Panc1 (cell line): Measurements from ENCODE around the gene TTC39B. TPM values are rescaled to one million over a fixed set of nuclear protein-coding genes. Genes with fewer than 3 reads are reported as not detected.

Experiments
- ATAC-seq: fragments of 200-7000 bp; cut with Tn5 transposase; 2 replicates; pipeline ENCODE4 v1.9.1; 2020; ENCODE audit warnings: mild to moderate bottlenecking, moderate library complexity
- BruUV-seq: library from RNA; stranded (reverse); fragments of 400-500 nt; replicated peaks from 2 replicates; lab custom pipeline; 2021; lab: Mats Ljungman, UMichigan
- CTCF ChIA-PET: fragments of 300-600 bp; sonication (Branson Sonifier 250); formaldehyde crosslinking; loops from one replicate; lab custom pipeline; 2022; ENCODE audit warnings: antibody characterized with exemption; lab: Charles Lee
- POLR2A ChIA-PET: fragments of 300-600 bp; sonication (Branson Sonifier 250); formaldehyde crosslinking; loops from one replicate; lab custom pipeline; 2022; ENCODE audit warnings: antibody characterized with exemption; lab: Charles Lee
- DNase-seq: peaks from one replicate; pipeline ENCODE4 v3.0.0-alpha.2; 2010; ENCODE audit warnings: low read depth, low spot score
- H3K27ac ChIP-seq: 2 replicates; pipeline ENCODE4 v1.5.1; 2011; ENCODE audit warnings: mild to moderate bottlenecking, low read length, inconsistent platforms
- H3K27me3 ChIP-seq: fragments of 200-500 bp; sonication (Bioruptor generic); 2 replicates; pipeline ENCODE4 v1.6.0; 2014; ENCODE audit warnings: low read length, inconsistent platforms; ENCODE audit not compliant: control insufficient read depth, insufficient read depth
- H3K36me3 ChIP-seq: fragments of 200-500 bp; sonication (Bioruptor generic); 2 replicates; pipeline ENCODE4 v1.5.1; 2014; ENCODE audit warnings: inconsistent platforms, mild to moderate bottlenecking, low read length, moderate library complexity; ENCODE audit not compliant: control insufficient read depth, insufficient read depth
- H3K4me1 ChIP-seq: 2 replicates; pipeline ENCODE4 v1.5.1; 2011; ENCODE audit warnings: inconsistent platforms, mild to moderate bottlenecking, low read length, moderate library complexity; ENCODE audit not compliant: control insufficient read depth, insufficient read depth
- H3K4me3 ChIP-seq, 2 experiments: 2 replicates each; pipeline ENCODE4 v1.5.1; 2011 to 2012; ENCODE audit warnings: low read depth in 2 of 2, low read length in 2 of 2, mild to moderate bottlenecking in 2 of 2, inconsistent platforms in 1 of 2, moderate library complexity in 1 of 2
- H3K9me3 ChIP-seq: fragments of 200-500 bp; sonication (Bioruptor generic); 2 replicates; pipeline ENCODE4 v1.5.1; 2014; ENCODE audit warnings: low read depth, mild to moderate bottlenecking, inconsistent platforms, low read length, moderate library complexity; ENCODE audit not compliant: control insufficient read depth, insufficient read depth
- CTCF ChIP-seq: fragments of 450-650 bp; IDR thresholded peaks from 2 replicates; pipeline ENCODE4 v1.5.1; 2017; ENCODE audit warnings: mild to moderate bottlenecking
- POLR2AphosphoS5 ChIP-seq: IDR thresholded peaks from 2 replicates; pipeline ENCODE4 v1.6.1; 2012; ENCODE audit warnings: mild to moderate bottlenecking, low read depth, low read length, moderate library complexity
- REST ChIP-seq, 2 experiments: IDR thresholded peaks; 2 replicates each; pipeline ENCODE4 v1.6.1; 2011 to 2012; ENCODE audit warnings: low read depth in 2 of 2, control low read depth in 1 of 2, low read length in 1 of 2, mild to moderate bottlenecking in 1 of 2, moderate library complexity in 1 of 2; ENCODE audit not compliant: insufficient read depth in 1 of 2
- SIN3A ChIP-seq: IDR thresholded peaks from 2 replicates; pipeline ENCODE4 v1.6.1; 2012; ENCODE audit warnings: low read depth, mild to moderate bottlenecking, low read length, moderate library complexity, borderline replicate concordance; ENCODE audit not compliant: insufficient read depth
- TCF7L2 ChIP-seq: IDR thresholded peaks from 2 replicates; pipeline ENCODE4 v1.6.1; 2011; ENCODE audit warnings: mild to moderate bottlenecking, low read depth, low read length, inconsistent platforms
- in situ Hi-C: cut with HindIII; loops from 2 replicates; pipeline ENCODE4 v1.10.0; 2016; ENCODE audit warnings: low sequenced_read_pairs, low pct_unique_long_range_greater_than_20kb
- intact Hi-C: fragments of 100-400 bp; cut with micrococcal nuclease; formaldehyde crosslinking; loops from one replicate; pipeline ENCODE4 v1.10.0; 2022; ENCODE audit not compliant: unreplicated experiment
- total RNA-seq: library from RNA; stranded (reverse); gene quantifications from one replicate; pipeline ENCODE4 v1.2.1, GENCODE V29; 2021; ENCODE audit not compliant: unreplicated experiment

Gene TTC39B
- total RNA-seq, 1 experiment from 2014 or later = 1.6 TPM

DNA sequence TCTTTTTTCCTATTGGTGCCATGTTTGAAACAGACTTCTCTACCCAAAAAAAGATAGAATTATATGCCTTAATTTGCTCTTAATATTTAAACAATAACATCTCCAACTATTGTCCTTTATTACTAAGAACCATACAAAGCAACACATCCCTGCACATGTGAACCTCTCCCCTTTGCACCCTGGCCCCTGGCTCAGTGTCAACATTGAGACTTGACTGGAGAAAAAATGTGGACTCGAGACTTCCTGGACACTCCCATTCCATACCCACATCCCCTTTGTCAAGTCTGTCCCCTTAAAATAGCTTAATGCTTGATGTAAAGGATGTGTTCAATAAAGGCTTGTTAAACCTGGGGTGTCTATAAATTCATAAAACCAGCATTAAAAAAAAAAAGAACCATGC, 53.2 kb downstream of the TTC39B start:
- ChIA-PET POLR2A (no interaction called here), CTCF (no interaction called here)
- Histone ChIP-seq H3K4me1 (no peaks in the 10 kb centered on the region), H3K36me3 (no peaks in the 10 kb centered on the region), H3K4me3 (no peak overlapping the region), H3K9me3 (no peaks in the 10 kb centered on the region), H3K27ac (no peak overlapping the region), H3K27me3 (no peaks in the 10 kb centered on the region)
- no TSS peak for BruUV-seq
- ATAC-seq = no peak
- in situ Hi-C loops = no loop called here
- TF ChIP-seq SIN3A (no peak), TCF7L2 (no peak), POLR2AphosphoS5 (no peak), CTCF (no peak), REST (IDR thresholded peaks at IDR 0.05; ENCODE audit: insufficient read depth in 1 of 2, low read depth in 2 of 2, low read length in 1 of 2) (no peak)
- intact Hi-C loops = no loop called here
- DNase-seq = no peak

GRCh38 chr9:15253197-15253596, 53.8 kb downstream of the TTC39B start:
- no TSS peak for BruUV-seq
- TF ChIP-seq REST (IDR thresholded peaks at IDR 0.05; ENCODE audit: insufficient read depth in 1 of 2, low read depth in 2 of 2, low read length in 1 of 2) (no peak), TCF7L2 (no peak), POLR2AphosphoS5 (no peak), CTCF (no peak), SIN3A (no peak)
- H3K4me3 ChIP-seq = no peak overlapping the region
- intact Hi-C loops (no loop called here), in situ Hi-C loops (no loop called here)
- no peaks in the 10 kb centered on the region for H3K9me3 ChIP-seq
- POLR2A ChIA-PET = no interaction called here
- H3K4me1 ChIP-seq = no peaks in the 10 kb centered on the region
- ATAC-seq (no peak), DNase-seq (no peak)
- CTCF ChIA-PET = no interaction called here
- no peak overlapping the region for H3K27ac ChIP-seq
- H3K36me3 ChIP-seq = no peaks in the 10 kb centered on the region
- H3K27me3 ChIP-seq = no peaks in the 10 kb centered on the region
